T-helper 17 cell (primary cell): Measurements from ENCODE around the gene LHPP. TPM values are rescaled to one million over a fixed set of nuclear protein-coding genes. Genes with fewer than 3 reads are reported as not detected.

ENCODE experiments used
- ATAC-seq: fragments of 150-1000 bp; cut with Tn5 transposase; 2 replicates; pipeline ENCODE4 v1.10.0; 2021; ENCODE audit warnings: mild to moderate bottlenecking, moderate library complexity
- DNase-seq, 3 donors: peaks; one replicate each; pipeline versions ENCODE4 v3.0.0 to v3.0.0-alpha.2; 2020 to 2021
- H3K9me3 ChIP-seq: one replicate; pipeline ENCODE4 v1.7.0; 2013; ENCODE audit warnings: low read length, mild to moderate bottlenecking; ENCODE audit not compliant: control insufficient read depth, poor library complexity, severe bottlenecking
- H3K27ac Mint-ChIP-seq: one replicate; pipeline ENCODE4 v1.8.0; 2022; ENCODE audit warnings: mild to moderate bottlenecking, moderate library complexity, mixed read lengths
- H3K27me3 Mint-ChIP-seq: one replicate; pipeline ENCODE4 v1.8.0; 2022; ENCODE audit warnings: mixed read lengths
- H3K36me3 Mint-ChIP-seq: one replicate; pipeline ENCODE4 v1.8.0; 2022; ENCODE audit warnings: low read depth, mixed read lengths
- H3K4me1 Mint-ChIP-seq: one replicate; pipeline ENCODE4 v1.8.0; 2022; ENCODE audit warnings: mild to moderate bottlenecking, mixed read lengths
- H3K4me3 Mint-ChIP-seq: one replicate; pipeline ENCODE4 v1.8.0; 2022; ENCODE audit warnings: mild to moderate bottlenecking, moderate library complexity, mixed read lengths
- total RNA-seq, 4 donors: library from RNA in 2 of 4; stranded (reverse) in 2 of 4; gene quantifications; one replicate each; pipeline ENCODE4 v1.2.3 and lab custom pipeline; 2022 to 2026

LHPP gene
- total RNA-seq, 2 donors from 2014 or later, result 19.9 to 21.1 TPM

GRCh38 chr10:124627866-124628675 is 166.4 kb downstream of the LHPP start:
- Mint-ChIP-seq H3K4me1 (peaks cover 48% of the 10 kb centered on the region), H3K4me3 (peak overlapping the region; percentile 50), H3K27me3 (no peaks in the 10 kb centered on the region), H3K27ac (peak overlapping the region; percentile 89), H3K36me3 (no peaks in the 10 kb centered on the region)
- H3K9me3 ChIP-seq, result no peaks in the 10 kb centered on the region
- ATAC-seq (no peak), DNase-seq (no peak)

- Mint-ChIP-seq H3K36me3 (no peaks in the 10 kb centered on the region), H3K27me3 (no peaks in the 10 kb centered on the region), H3K27ac (peak overlapping the region; percentile 89), H3K4me1 (peaks cover 51% of the 10 kb centered on the region), H3K4me3 (no peak overlapping the region)
- DNase-seq (no peak), ATAC-seq (no peak)
- H3K9me3 ChIP-seq, result no peaks in the 10 kb centered on the region
Observed at GRCh38 chr10:124628676-124629021, 167.0 kb downstream of the LHPP start.

- H3K27ac Mint-ChIP-seq, result peak overlapping the region; percentile 86
- H3K4me1 Mint-ChIP-seq, result peaks cover 47% of the 10 kb centered on the region
- no peaks in the 10 kb centered on the region for H3K9me3 ChIP-seq
- DNase-seq, result no peak
- H3K27me3 Mint-ChIP-seq, result no peaks in the 10 kb centered on the region
- H3K36me3 Mint-ChIP-seq, result no peaks in the 10 kb centered on the region
- no peak overlapping the region for H3K4me3 Mint-ChIP-seq
- no peak for ATAC-seq
Observed at GRCh38 chr10:124629415-124629814, 167.8 kb downstream of the LHPP start.

GRCh38 chr10:124629842-124630241 is 168.2 kb downstream of the LHPP start:
- no peaks in the 10 kb centered on the region for H3K9me3 ChIP-seq
- no peak for DNase-seq
- Mint-ChIP-seq H3K4me1 (peaks cover 46% of the 10 kb centered on the region), H3K36me3 (no peaks in the 10 kb centered on the region), H3K27ac (peak overlapping the region; percentile 86), H3K27me3 (no peaks in the 10 kb centered on the region), H3K4me3 (no peak overlapping the region)
- ATAC-seq, result no peak

- Mint-ChIP-seq H3K4me1 (peaks cover 42% of the 10 kb centered on the region), H3K36me3 (no peaks in the 10 kb centered on the region), H3K27ac (peak overlapping the region; percentile 86), H3K4me3 (no peak overlapping the region), H3K27me3 (no peaks in the 10 kb centered on the region)
- ATAC-seq (no peak), DNase-seq (no peak)
- H3K9me3 ChIP-seq, result no peaks in the 10 kb centered on the region
Observed at GRCh38 chr10:124630551-124630950, 168.9 kb downstream of the LHPP start.

- Mint-ChIP-seq H3K4me3 (no peak overlapping the region), H3K27ac (peak overlapping the region; percentile 86)
Observed at GRCh38 chr10:124632064-124632531, 170.5 kb downstream of the LHPP start.

GRCh38 chr10:124632566-124632965 is 170.9 kb downstream of the LHPP start:
- Mint-ChIP-seq H3K4me1 (peaks cover 42% of the 10 kb centered on the region), H3K4me3 (no peak overlapping the region), H3K27ac (peak overlapping the region; percentile 86), H3K36me3 (no peaks in the 10 kb centered on the region), H3K27me3 (no peaks in the 10 kb centered on the region)
- no peaks in the 10 kb centered on the region for H3K9me3 ChIP-seq
- DNase-seq, result no peak
- no peak for ATAC-seq

More at GRCh38 chr10:124632064-124632531, 170.5 kb downstream of the LHPP start:
- H3K36me3 Mint-ChIP-seq, result no peaks in the 10 kb centered on the region
- ATAC-seq (no peak), DNase-seq (no peak)
- H3K4me1 Mint-ChIP-seq, result peaks cover 44% of the 10 kb centered on the region
- no peaks in the 10 kb centered on the region for H3K9me3 ChIP-seq
- H3K27me3 Mint-ChIP-seq, result no peaks in the 10 kb centered on the region

- Mint-ChIP-seq H3K4me3 (peak overlapping the region; percentile 86), H3K27ac (peak overlapping the region; percentile 97), H3K4me1 (peaks cover 52% of the 10 kb centered on the region), H3K27me3 (no peaks in the 10 kb centered on the region), H3K36me3 (no peaks in the 10 kb centered on the region)
- ATAC-seq (peak; percentile 71), DNase-seq (no peak)
- no peaks in the 10 kb centered on the region for H3K9me3 ChIP-seq
Observed at GRCh38 chr10:124636271-124636995, 174.8 kb downstream of the LHPP start.

- no peaks in the 10 kb centered on the region for H3K9me3 ChIP-seq
- ATAC-seq (no peak), DNase-seq (no peak)
- Mint-ChIP-seq H3K4me1 (peaks cover 50% of the 10 kb centered on the region), H3K4me3 (peak overlapping the region; percentile 86), H3K27me3 (no peaks in the 10 kb centered on the region), H3K36me3 (no peaks in the 10 kb centered on the region), H3K27ac (peak overlapping the region; percentile 97)
Observed at GRCh38 chr10:124637091-124637700, 175.6 kb downstream of the LHPP start.

GRCh38 chr10:124637746-124638145 is 176.1 kb downstream of the LHPP start:
- no peak for DNase-seq
- Mint-ChIP-seq H3K36me3 (no peaks in the 10 kb centered on the region), H3K4me3 (peak overlapping the region; percentile 86), H3K27ac (peak overlapping the region; percentile 97), H3K27me3 (no peaks in the 10 kb centered on the region), H3K4me1 (peaks cover 50% of the 10 kb centered on the region)
- ATAC-seq, result no peak
- H3K9me3 ChIP-seq, result no peaks in the 10 kb centered on the region

- DNase-seq (no peak), ATAC-seq (no peak)
- no peaks in the 10 kb centered on the region for H3K9me3 ChIP-seq
- no peaks in the 10 kb centered on the region for H3K36me3 Mint-ChIP-seq
- peak overlapping the region; percentile 97 for H3K27ac Mint-ChIP-seq
- H3K4me1 Mint-ChIP-seq, result peaks cover 52% of the 10 kb centered on the region
- no peak overlapping the region for H3K4me3 Mint-ChIP-seq
- H3K27me3 Mint-ChIP-seq, result no peaks in the 10 kb centered on the region
Observed at GRCh38 chr10:124639206-124639605, 177.6 kb downstream of the LHPP start.

GRCh38 chr10:124639646-124640045 is 178.0 kb downstream of the LHPP start:
- Mint-ChIP-seq H3K27ac (peak overlapping the region; percentile 97), H3K27me3 (no peaks in the 10 kb centered on the region), H3K4me1 (peaks cover 54% of the 10 kb centered on the region), H3K36me3 (no peaks in the 10 kb centered on the region), H3K4me3 (no peak overlapping the region)
- no peaks in the 10 kb centered on the region for H3K9me3 ChIP-seq
- DNase-seq, result no peak
- no peak for ATAC-seq

GRCh38 chr10:124640056-124640455 is 178.4 kb downstream of the LHPP start:
- Mint-ChIP-seq H3K4me1 (peaks cover 56% of the 10 kb centered on the region), H3K4me3 (peak overlapping the region; percentile 83), H3K36me3 (no peaks in the 10 kb centered on the region), H3K27ac (peak overlapping the region; percentile 97), H3K27me3 (no peaks in the 10 kb centered on the region)
- no peak for DNase-seq
- ATAC-seq, result no peak
- no peaks in the 10 kb centered on the region for H3K9me3 ChIP-seq
